Activated CD4-positive, alpha-beta T cell treated with anti-CD3 and anti-CD28 coated beads for 48 hours (primary cell): Measurements from ENCODE around the gene PLA2G4A.

Experiments
- DNase-seq: peaks from one replicate; pipeline ENCODE4 v3.0.0-alpha.2; 2020

Gene PLA2G4A

GRCh38 chr1:186828611-186829454 is at the start of gene PLA2G4A:
Gene PLA2G4A, plus strand, starts transcription at chr1:186828949. Its CDS starts 25,406 bp downstream, at chr1:186854355.
- DNase-seq: peak; percentile 5

- no peak for DNase-seq
These were observed 48.7 kb upstream of the PLA2G4A start for GRCh38 chr1:186780076-186780475.

GRCh38 chr1:186781730-186782129 is 47.0 kb upstream of the PLA2G4A start:
- DNase-seq: no peak

- no peak for DNase-seq
These were observed 46.0 kb upstream of the PLA2G4A start for GRCh38 chr1:186782791-186783190.

GRCh38 chr1:186783193-186783592 is 45.6 kb upstream of the PLA2G4A start:
- DNase-seq: no peak

- DNase-seq: no peak
These were observed 43.2 kb upstream of the PLA2G4A start for GRCh38 chr1:186785503-186785902.

- DNase-seq: no peak
These were observed 38.6 kb upstream of the PLA2G4A start for GRCh38 chr1:186790101-186790500.

GRCh38 chr1:186792870-186793581 is 35.7 kb upstream of the PLA2G4A start:
- no peak for DNase-seq

- DNase-seq: no peak
These were observed 35.2 kb upstream of the PLA2G4A start for GRCh38 chr1:186793582-186793927.

- no peak for DNase-seq
These were observed 29.6 kb upstream of the PLA2G4A start for GRCh38 chr1:186798960-186799688.

GRCh38 chr1:186799689-186800054 is 29.1 kb upstream of the PLA2G4A start:
- no peak for DNase-seq

- no peak for DNase-seq
These were observed 26.4 kb upstream of the PLA2G4A start for GRCh38 chr1:186802388-186802787.

GRCh38 chr1:186804679-186805078 is 24.1 kb upstream of the PLA2G4A start:
- no peak for DNase-seq

GRCh38 chr1:186806477-186806876 is 22.3 kb upstream of the PLA2G4A start:
- no peak for DNase-seq

GRCh38 chr1:186807163-186807562 is 21.6 kb upstream of the PLA2G4A start:
- DNase-seq: no peak

GRCh38 chr1:186811892-186812291 is 16.9 kb upstream of the PLA2G4A start:
- DNase-seq: no peak

GRCh38 chr1:186812570-186812969 is 16.2 kb upstream of the PLA2G4A start:
- no peak for DNase-seq

- DNase-seq: no peak
These were observed 15.3 kb upstream of the PLA2G4A start for GRCh38 chr1:186813420-186813819.

- DNase-seq: no peak
These were observed 9.6 kb upstream of the PLA2G4A start for GRCh38 chr1:186819126-186819525.

GRCh38 chr1:186819563-186819962 is 9.2 kb upstream of the PLA2G4A start:
- DNase-seq: no peak

GRCh38 chr1:186829686-186830587 is 1.2 kb downstream of the PLA2G4A start:
- no peak for DNase-seq

- no peak for DNase-seq
These were observed 2.4 kb downstream of the PLA2G4A start for GRCh38 chr1:186831168-186831567.
